Endodermal cell (in vitro differentiated cells): Measurements from ENCODE around the gene DLGAP1. TPM values are rescaled to one million over a fixed set of nuclear protein-coding genes. Genes with fewer than 3 reads are reported as not detected.
"Not testable (repeated sequence)": the region's sequence is repeated elsewhere in the genome, so short reads cannot be mapped to it uniquely, and the experiment has no call there.

Source experiments
- DNase-seq: peaks from one replicate; pipeline ENCODE4 v3.0.0-alpha.2; 2017
- H3K27ac ChIP-seq: 2 replicates; pipeline ENCODE4 v1.5.1; 2013; ENCODE audit warnings: mild to moderate bottlenecking, low read depth, low read length, moderate library complexity
- H3K27me3 ChIP-seq: 2 replicates; pipeline ENCODE4 v1.6.1; 2013; ENCODE audit warnings: mild to moderate bottlenecking, low read length, moderate library complexity; ENCODE audit not compliant: insufficient read depth, control insufficient read depth, poor library complexity, severe bottlenecking
- H3K36me3 ChIP-seq: 2 replicates; pipeline ENCODE4 v1.7.0; 2013; ENCODE audit warnings: mild to moderate bottlenecking, low read length, moderate library complexity; ENCODE audit not compliant: control insufficient read depth, insufficient read depth
- H3K4me1 ChIP-seq: one replicate; pipeline ENCODE4 v1.7.0; 2013; ENCODE audit warnings: low read length; ENCODE audit not compliant: control insufficient read depth, insufficient read depth
- H3K4me3 ChIP-seq: 2 replicates; pipeline ENCODE4 v1.5.1; 2013; ENCODE audit warnings: mild to moderate bottlenecking, low read length, moderate library complexity
- H3K9ac ChIP-seq: 2 replicates; pipeline ENCODE4 v1.6.1; 2013; ENCODE audit warnings: mild to moderate bottlenecking, low read length, moderate library complexity; ENCODE audit not compliant: poor library complexity, severe bottlenecking; ENCODE audit errors: extremely low read depth
- H3K9me3 ChIP-seq: 2 replicates; pipeline ENCODE4 v1.6.1; 2013; ENCODE audit warnings: mild to moderate bottlenecking, low read length, moderate library complexity; ENCODE audit not compliant: control insufficient read depth
- H3K27ac Mint-ChIP-seq: 2 replicates; pipeline ENCODE4 v1.8.0; 2020; ENCODE audit warnings: mixed read lengths
- H3K27me3 Mint-ChIP-seq: 2 replicates; pipeline ENCODE4 v1.8.0; 2021; ENCODE audit warnings: mild to moderate bottlenecking, mixed read lengths; ENCODE audit not compliant: insufficient read depth
- H3K36me3 Mint-ChIP-seq: 2 replicates; pipeline ENCODE4 v1.8.0; 2020; ENCODE audit warnings: low read depth, mixed read lengths
- H3K4me1 Mint-ChIP-seq: 2 replicates; pipeline ENCODE4 v1.8.0; 2020; ENCODE audit warnings: mixed read lengths
- H3K4me3 Mint-ChIP-seq: 2 replicates; pipeline ENCODE4 v1.8.0; 2020; ENCODE audit warnings: mild to moderate bottlenecking, moderate library complexity, mixed read lengths
- H3K9me3 Mint-ChIP-seq: 2 replicates; pipeline ENCODE4 v1.8.0; 2020; ENCODE audit warnings: mild to moderate bottlenecking, mixed read lengths
- CTCF ChIP-seq: fragments of 200-600 bp; sonication (generic); conservative IDR thresholded peaks from 2 replicates; pipeline ENCODE4 v1.5.0; 2021; ENCODE audit warnings: antibody characterized with exemption, mild to moderate bottlenecking
- WGBS, 2 experiments: methylation state at CpG; one replicate each; pipeline versions ENCODE4 v1.1.5 to v1.1.7; 2013; ENCODE audit warnings: missing lambda C conversion rate in 2 of 2, mixed read lengths in 1 of 2; ENCODE audit not compliant: insufficient coverage in 1 of 2, insufficient read length in 1 of 2; 5-methylcytosine and 5-hydroxymethylcytosine counted together
- total RNA-seq, 2 donors: library from RNA; stranded (reverse); fragmentation: NEBNext Ultra II Directional in 1 of 2; extraction: Animal tissue kit (Norgen Biotek cat#: 25700) in 1 of 2; gene quantifications; 2 replicates in 1 of 2; 3 replicates in 1 of 2; pipeline ENCODE4 v1.2.1, GENCODE V29; 2021

Gene DLGAP1
- total RNA-seq, 2 donors from 2014 or later: 11.5 to 21.5 TPM

GRCh38 chr18:3584897-3585460 lies 870.1 kb downstream of the DLGAP1 start:
- no peaks in the 10 kb centered on the region for H3K36me3 ChIP-seq
- H3K4me1 Mint-ChIP-seq: peaks cover 43% of the 10 kb centered on the region
- peak overlapping the region; percentile 42 for H3K27ac Mint-ChIP-seq
- peaks cover 2% of the 10 kb centered on the region for H3K27me3 Mint-ChIP-seq
- no peaks in the 10 kb centered on the region for H3K27me3 ChIP-seq
- H3K9me3 Mint-ChIP-seq: peaks cover 8% of the 10 kb centered on the region
- TF ChIP-seq CTCF: no peak
- H3K4me1 ChIP-seq: peaks cover 8% of the 10 kb centered on the region
- peaks cover 20% of the 10 kb centered on the region for H3K36me3 Mint-ChIP-seq
- H3K4me3 Mint-ChIP-seq: no peak overlapping the region
- WGBS, 2 experiments: 66 to 69% methylated on average over 4 to 6 of the region's 6 CpGs
- H3K9me3 ChIP-seq: no peaks in the 10 kb centered on the region
- no peak overlapping the region for H3K4me3 ChIP-seq
- H3K9ac ChIP-seq: no peak overlapping the region
- DNase-seq: peak; percentile 82
- no peak overlapping the region for H3K27ac ChIP-seq

- H3K4me3 ChIP-seq: no peak overlapping the region
- TF ChIP-seq CTCF: no peak
- peaks cover 26% of the 10 kb centered on the region for H3K36me3 Mint-ChIP-seq
- no peaks in the 10 kb centered on the region for H3K27me3 ChIP-seq
- DNase-seq: no peak
- peaks cover 8% of the 10 kb centered on the region for H3K9me3 Mint-ChIP-seq
- H3K27ac Mint-ChIP-seq: no peak overlapping the region
- H3K4me1 ChIP-seq: peaks cover 8% of the 10 kb centered on the region
- no peaks in the 10 kb centered on the region for H3K36me3 ChIP-seq
- H3K4me1 Mint-ChIP-seq: peaks cover 39% of the 10 kb centered on the region
- no peaks in the 10 kb centered on the region for H3K9me3 ChIP-seq
- no peak overlapping the region for H3K27ac ChIP-seq
- no peak overlapping the region for H3K4me3 Mint-ChIP-seq
- no peak overlapping the region for H3K9ac ChIP-seq
- 98 to 100% methylated on average over 2 of the region's 2 CpGs for WGBS, 2 experiments
- peaks cover 2% of the 10 kb centered on the region for H3K27me3 Mint-ChIP-seq
Measured at GRCh38 chr18:3584266-3584861, 870.7 kb downstream of the DLGAP1 start.

GRCh38 chr18:3583873-3584247 lies 871.2 kb downstream of the DLGAP1 start:
- no peak overlapping the region for H3K27ac Mint-ChIP-seq

GRCh38 chr18:3583106-3583872 lies 871.8 kb downstream of the DLGAP1 start:
- H3K4me1 ChIP-seq, H3K4me3 Mint-ChIP-seq, H3K9ac ChIP-seq, H3K27ac ChIP-seq, H3K36me3 ChIP-seq, H3K27me3 ChIP-seq, H3K9me3 ChIP-seq, DNase-seq, H3K27ac Mint-ChIP-seq, H3K4me3 ChIP-seq, H3K9me3 Mint-ChIP-seq, H3K27me3 Mint-ChIP-seq: not testable (repeated sequence)
- Mint-ChIP-seq H3K4me1 (peaks cover 39% of the 10 kb centered on the region), H3K36me3 (peaks cover 29% of the 10 kb centered on the region)
- 85 to 94% methylated on average over 3 to 7 of the region's 7 CpGs for WGBS, 2 experiments

More at GRCh38 chr18:3583873-3584247, 871.2 kb downstream of the DLGAP1 start:
- Mint-ChIP-seq H3K27me3 (peaks cover 2% of the 10 kb centered on the region), H3K9me3 (peaks cover 8% of the 10 kb centered on the region), H3K4me3 (no peak overlapping the region), H3K4me1 (peaks cover 39% of the 10 kb centered on the region), H3K36me3 (peaks cover 27% of the 10 kb centered on the region)
- Histone ChIP-seq H3K36me3 (no peaks in the 10 kb centered on the region), H3K27ac (no peak overlapping the region), H3K27me3 (no peaks in the 10 kb centered on the region), H3K4me3 (no peak overlapping the region), H3K9ac (no peak overlapping the region), H3K4me1 (peaks cover 8% of the 10 kb centered on the region), H3K9me3 (no peaks in the 10 kb centered on the region)
- WGBS, 2 experiments: 95 to 97% methylated on average over 4 to 7 of the region's 7 CpGs
- no peak for TF ChIP-seq CTCF
- no peak for DNase-seq
